Measurements from ENCODE around the gene SS18L1. TPM values are rescaled to one million over a fixed set of nuclear protein-coding genes. Genes with fewer than 3 reads are reported as not detected.

SS18L1 gene
- total RNA-seq, 3 donors from 2014 or later (not counting 1 experiment from before 2014, with no cell fraction given): 19.1 to 26.0 (median 23.7) TPM

DNA sequence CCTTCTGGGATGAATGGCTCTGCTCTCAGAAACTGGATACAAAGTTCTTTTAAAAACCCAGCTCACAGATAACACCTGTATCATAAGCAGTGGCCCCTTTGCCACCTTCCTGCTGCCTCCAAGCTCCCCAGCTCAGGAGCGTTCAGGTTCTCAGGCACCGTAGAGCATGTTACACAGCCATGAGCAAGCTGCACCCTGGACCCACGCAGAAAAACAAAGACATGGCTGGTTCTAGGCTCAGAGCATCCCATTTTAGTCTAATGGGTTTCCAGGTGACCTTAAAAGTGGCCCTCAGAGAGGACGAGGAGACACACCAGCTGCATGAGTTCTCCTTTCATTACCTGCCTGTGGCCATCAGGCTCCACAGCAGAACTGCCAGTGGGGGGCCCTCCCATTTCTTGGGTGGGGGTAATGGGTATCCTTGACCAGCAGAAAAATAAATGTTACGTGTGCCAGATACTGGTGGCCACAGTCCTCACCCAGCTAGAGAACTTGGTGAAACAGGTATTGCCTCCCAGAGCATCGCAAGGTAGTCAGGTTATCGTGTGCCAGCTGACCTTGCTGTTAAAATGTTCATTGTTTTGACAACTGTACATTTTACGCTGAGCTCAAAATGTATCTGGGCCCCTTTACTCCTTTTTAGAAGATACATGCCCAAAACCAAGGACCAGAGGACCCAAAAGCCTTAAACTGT is 7.8 kb upstream of the SS18L1 start:
- intact Hi-C loops (cut with micrococcal nuclease): loop anchor here (1.0 to 2.0 kb wide), 3 partner anchors 13 to 125 kb away; partner anchors contain the start of gene LSM14B
- Histone ChIP-seq H3K27me3 (ENCODE audit: control insufficient read depth, insufficient read depth, low read length) (no peaks in the 10 kb centered on the region), H3K27ac (ENCODE audit: low read length) (no peak overlapping the region), H3K36me3 (ENCODE audit: control insufficient read depth, insufficient read depth, low read length) (peaks cover 89% of the 10 kb centered on the region), H3K9me3 (ENCODE audit: control insufficient read depth, insufficient read depth, low read length) (no peaks in the 10 kb centered on the region), H3K4me1 (ENCODE audit: control insufficient read depth, insufficient read depth, low read length) (peaks cover 13% of the 10 kb centered on the region), H3K4me3 (ENCODE audit: low read length) (no peak overlapping the region)
- H3K27me3 Mint-ChIP-seq (ENCODE audit: low read depth in 2 of 2): no peaks in the 10 kb centered on the region
- no peak overlapping the region for H3K4me3 Mint-ChIP-seq
- TF ChIP-seq, protein P1, sequence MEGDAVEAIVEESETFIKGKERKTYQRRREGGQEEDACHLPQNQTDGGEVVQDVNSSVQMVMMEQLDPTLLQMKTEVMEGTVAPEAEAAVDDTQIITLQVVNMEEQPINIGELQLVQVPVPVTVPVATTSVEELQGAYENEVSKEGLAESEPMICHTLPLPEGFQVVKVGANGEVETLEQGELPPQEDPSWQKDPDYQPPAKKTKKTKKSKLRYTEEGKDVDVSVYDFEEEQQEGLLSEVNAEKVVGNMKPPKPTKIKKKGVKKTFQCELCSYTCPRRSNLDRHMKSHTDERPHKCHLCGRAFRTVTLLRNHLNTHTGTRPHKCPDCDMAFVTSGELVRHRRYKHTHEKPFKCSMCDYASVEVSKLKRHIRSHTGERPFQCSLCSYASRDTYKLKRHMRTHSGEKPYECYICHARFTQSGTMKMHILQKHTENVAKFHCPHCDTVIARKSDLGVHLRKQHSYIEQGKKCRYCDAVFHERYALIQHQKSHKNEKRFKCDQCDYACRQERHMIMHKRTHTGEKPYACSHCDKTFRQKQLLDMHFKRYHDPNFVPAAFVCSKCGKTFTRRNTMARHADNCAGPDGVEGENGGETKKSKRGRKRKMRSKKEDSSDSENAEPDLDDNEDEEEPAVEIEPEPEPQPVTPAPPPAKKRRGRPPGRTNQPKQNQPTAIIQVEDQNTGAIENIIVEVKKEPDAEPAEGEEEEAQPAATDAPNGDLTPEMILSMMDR (IDR thresholded peaks at IDR 0.05): no peak
- ATAC-seq: no peak
- H3K4me1 Mint-ChIP-seq: peaks cover 37 to 47% of the 10 kb centered on the region in 2 donors
- no peaks in the 10 kb centered on the region for H3K9me3 Mint-ChIP-seq
- H3K36me3 Mint-ChIP-seq: peaks cover 15% of the 10 kb centered on the region
- no peak for DNase-seq
- WGBS (ENCODE audit: insufficient coverage): 96% methylated on average over 8 of the region's 8 CpGs
- peak overlapping the region; percentile 51 to 76 for H3K27ac Mint-ChIP-seq

GRCh38 chr20:62136283-62137091 is 7.1 kb upstream of the SS18L1 start:
- peaks cover 21% of the 10 kb centered on the region for H3K4me1 ChIP-seq (ENCODE audit: control insufficient read depth, insufficient read depth, low read length)
- intact Hi-C loops (cut with micrococcal nuclease): loop anchor here (1.0 to 2.0 kb wide), 3 partner anchors 14 to 126 kb away; partner anchors contain the start of gene LSM14B
- TF ChIP-seq, protein P1 (IDR thresholded peaks at IDR 0.05): peak; percentile 73
- no peaks in the 10 kb centered on the region for H3K9me3 Mint-ChIP-seq
- DNase-seq (peak; percentile 58 to 88), ATAC-seq (peak; percentile 58 to 73 (median 60))
- peaks cover 81% of the 10 kb centered on the region for H3K36me3 ChIP-seq (ENCODE audit: control insufficient read depth, insufficient read depth, low read length)
- no peak overlapping the region for H3K4me3 Mint-ChIP-seq
- H3K4me3 ChIP-seq (ENCODE audit: low read length): no peak overlapping the region
- 50% methylated on average over 5 of the region's 8 CpGs for WGBS (ENCODE audit: insufficient coverage)
- no peaks in the 10 kb centered on the region for H3K27me3 Mint-ChIP-seq (ENCODE audit: low read depth in 2 of 2)
- peak overlapping the region; percentile 51 to 76 for H3K27ac Mint-ChIP-seq
- H3K36me3 Mint-ChIP-seq: peaks cover 15% of the 10 kb centered on the region
- no peak overlapping the region for H3K27ac ChIP-seq (ENCODE audit: low read length)
- H3K9me3 ChIP-seq (ENCODE audit: control insufficient read depth, insufficient read depth, low read length): no peaks in the 10 kb centered on the region
- H3K27me3 ChIP-seq (ENCODE audit: control insufficient read depth, insufficient read depth, low read length): no peaks in the 10 kb centered on the region
- H3K4me1 Mint-ChIP-seq: peaks cover 44 to 50% of the 10 kb centered on the region in 2 donors

- DNase-seq (no peak), ATAC-seq (no peak)
- Mint-ChIP-seq H3K4me3 (no peak overlapping the region), H3K27me3 (ENCODE audit: low read depth in 2 of 2) (no peaks in the 10 kb centered on the region), H3K27ac (peak overlapping the region; percentile 51 to 76), H3K4me1 (peaks cover 46 to 52% of the 10 kb centered on the region in 2 donors), H3K9me3 (no peaks in the 10 kb centered on the region), H3K36me3 (peaks cover 14% of the 10 kb centered on the region)
- intact Hi-C loops (cut with micrococcal nuclease): loop anchor here (2.0 kb wide), 2 partner anchors 14 to 126 kb away; partner anchors contain the start of gene LSM14B
- Histone ChIP-seq H3K4me3 (ENCODE audit: low read length) (no peak overlapping the region), H3K27me3 (ENCODE audit: control insufficient read depth, insufficient read depth, low read length) (no peaks in the 10 kb centered on the region), H3K9me3 (ENCODE audit: control insufficient read depth, insufficient read depth, low read length) (no peaks in the 10 kb centered on the region), H3K36me3 (ENCODE audit: control insufficient read depth, insufficient read depth, low read length) (peaks cover 76% of the 10 kb centered on the region), H3K27ac (ENCODE audit: low read length) (no peak overlapping the region), H3K4me1 (ENCODE audit: control insufficient read depth, insufficient read depth, low read length) (peaks cover 26% of the 10 kb centered on the region)
- TF ChIP-seq, protein P1 (IDR thresholded peaks at IDR 0.05): no peak
- 74% methylated on average over 6 of the region's 6 CpGs for WGBS (ENCODE audit: insufficient coverage)
Observed at GRCh38 chr20:62137092-62137384, 6.5 kb upstream of the SS18L1 start.

Measured in natural killer cell (primary cell).